Raji (cell line): ENCODE data around the gene SHOX.

Experiments
- POLR2A ChIP-seq: IDR thresholded peaks from 2 replicates; pipeline ENCODE4 v1.6.1; 2011; ENCODE audit warnings: low read depth, low read length, control low read depth; ENCODE audit not compliant: insufficient read depth

The SHOX gene

GRCh38 chrX:633985-634958 lies 3.7 kb downstream of the SHOX start:
- TF ChIP-seq POLR2A: no peak

DNA sequence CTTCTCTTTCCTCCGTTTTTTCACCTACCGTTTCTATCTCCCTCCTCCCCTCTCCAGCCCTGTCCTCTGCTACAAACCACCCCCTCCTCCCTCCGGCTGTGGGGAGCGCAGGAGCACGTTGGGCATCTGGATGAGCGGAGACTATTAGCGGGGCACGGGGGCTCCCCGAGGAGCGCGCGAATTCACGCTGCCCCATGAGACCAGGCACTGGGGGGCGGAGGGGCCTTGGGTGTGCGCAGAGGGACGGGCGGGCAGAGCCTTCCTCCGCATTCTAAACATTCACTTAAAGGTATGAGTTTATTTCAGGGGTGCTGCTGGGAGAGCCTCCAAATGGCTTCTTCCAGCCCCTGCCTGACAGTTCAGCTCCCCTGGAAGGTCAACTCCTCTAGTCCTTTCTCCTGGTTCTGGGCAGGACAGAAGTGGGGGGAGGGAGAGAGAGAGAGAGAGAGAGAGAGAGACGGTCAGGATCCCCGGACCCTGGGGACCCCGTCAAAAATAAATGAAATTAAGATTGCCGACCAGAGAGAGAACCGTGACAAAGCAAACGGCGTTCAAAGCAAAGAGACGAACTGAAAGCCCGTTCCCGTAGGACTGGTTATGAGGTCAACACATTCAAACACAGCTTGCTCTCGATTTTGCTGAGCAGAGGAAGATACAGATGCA lies 5.0 kb downstream of the SHOX start:
- no peak for TF ChIP-seq POLR2A

DNA sequence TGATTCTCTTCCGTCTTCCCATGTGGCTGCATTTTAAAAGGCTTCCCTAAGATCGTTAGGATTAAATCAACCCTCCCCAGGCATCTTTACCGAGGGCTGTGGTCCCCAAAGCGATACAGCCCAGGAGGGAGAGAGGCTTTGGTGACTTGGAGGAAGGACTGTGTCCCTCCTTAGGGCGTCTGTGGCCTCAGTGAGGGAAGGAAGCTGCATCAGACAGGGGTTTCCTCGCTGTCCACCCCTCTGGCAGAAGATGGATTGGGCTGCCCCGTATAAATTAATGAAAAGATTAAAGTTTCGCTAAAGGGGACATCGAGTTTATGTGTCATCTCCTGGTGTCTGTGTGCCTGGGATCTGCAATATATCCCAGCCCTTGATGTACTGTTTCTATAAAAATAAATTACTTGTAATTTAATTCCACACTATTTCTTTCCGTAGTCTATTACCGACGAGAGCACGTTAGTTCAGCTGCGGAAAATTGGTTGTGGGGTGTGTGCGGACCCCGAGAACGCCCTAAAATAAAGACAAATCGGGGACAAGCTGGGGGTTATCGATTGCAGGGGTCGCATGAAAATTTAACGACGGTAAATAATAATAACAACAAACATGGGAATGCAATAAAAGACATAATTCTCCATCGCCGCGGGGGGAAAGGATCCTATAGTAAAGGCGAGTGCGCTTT lies 6.5 kb downstream of the SHOX start:
- TF ChIP-seq POLR2A: no peak

DNA sequence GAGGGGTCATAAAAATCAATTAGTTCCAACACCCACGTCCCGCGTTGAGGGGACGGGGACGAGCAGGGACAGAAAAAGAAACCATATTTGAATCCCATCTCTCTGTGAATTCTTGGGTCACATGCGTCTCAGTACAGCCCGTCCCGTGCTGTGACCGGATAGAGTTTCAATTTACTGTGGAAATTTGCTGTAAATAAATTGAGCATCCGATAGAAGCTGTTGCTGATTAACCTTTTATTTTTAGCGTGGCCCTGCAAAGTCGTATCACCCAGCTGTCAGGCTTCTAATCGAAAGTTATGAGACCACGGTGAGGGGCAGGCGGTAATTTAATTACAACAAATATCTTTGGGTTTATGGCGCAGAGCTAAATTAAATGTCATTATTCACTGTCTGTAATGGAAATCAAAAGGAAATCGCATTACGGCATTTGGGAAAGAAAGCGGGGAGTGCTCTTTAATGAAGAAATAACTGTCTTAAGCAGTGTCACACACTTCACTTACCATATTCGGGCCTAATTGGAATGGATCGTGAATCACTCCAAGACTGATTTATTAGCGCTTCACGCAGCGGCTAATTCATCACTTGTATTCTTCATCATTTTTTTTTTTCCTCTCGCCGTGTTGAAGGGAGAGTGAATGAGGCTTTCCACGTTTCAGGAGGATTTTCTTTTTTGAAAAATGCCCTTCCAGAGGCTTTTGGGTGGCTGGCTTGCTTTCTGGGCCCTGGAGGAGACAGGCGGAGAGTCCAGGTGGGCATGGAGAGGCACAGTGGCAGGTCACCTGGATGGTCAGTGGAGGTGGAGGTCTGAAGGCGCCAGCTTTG lies 7.3 kb downstream of the SHOX start:
- no peak for TF ChIP-seq POLR2A

GRCh38 chrX:638482-639131 lies 8.0 kb downstream of the SHOX start:
- no peak for TF ChIP-seq POLR2A

GRCh38 chrX:639151-639550 lies 8.6 kb downstream of the SHOX start:
- no peak for TF ChIP-seq POLR2A

DNA sequence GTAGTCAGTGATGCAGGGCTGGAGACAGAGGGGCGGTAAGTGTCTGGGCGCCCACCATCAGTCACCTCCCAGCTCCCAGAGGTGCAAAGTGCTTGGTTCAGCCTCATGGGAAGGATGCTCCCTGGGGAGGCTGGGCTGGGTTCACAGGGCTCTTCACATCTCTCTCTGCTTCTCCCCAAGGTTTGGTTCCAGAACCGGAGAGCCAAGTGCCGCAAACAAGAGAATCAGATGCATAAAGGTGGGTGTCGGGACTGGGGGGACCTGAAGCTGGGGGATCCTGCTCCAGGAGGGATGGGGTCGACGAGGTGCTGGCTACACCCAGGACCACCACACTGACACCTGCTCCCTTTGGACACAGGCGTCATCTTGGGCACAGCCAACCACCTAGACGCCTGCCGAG lies 10.1 kb downstream of the SHOX start:
- TF ChIP-seq POLR2A: no peak

DNA sequence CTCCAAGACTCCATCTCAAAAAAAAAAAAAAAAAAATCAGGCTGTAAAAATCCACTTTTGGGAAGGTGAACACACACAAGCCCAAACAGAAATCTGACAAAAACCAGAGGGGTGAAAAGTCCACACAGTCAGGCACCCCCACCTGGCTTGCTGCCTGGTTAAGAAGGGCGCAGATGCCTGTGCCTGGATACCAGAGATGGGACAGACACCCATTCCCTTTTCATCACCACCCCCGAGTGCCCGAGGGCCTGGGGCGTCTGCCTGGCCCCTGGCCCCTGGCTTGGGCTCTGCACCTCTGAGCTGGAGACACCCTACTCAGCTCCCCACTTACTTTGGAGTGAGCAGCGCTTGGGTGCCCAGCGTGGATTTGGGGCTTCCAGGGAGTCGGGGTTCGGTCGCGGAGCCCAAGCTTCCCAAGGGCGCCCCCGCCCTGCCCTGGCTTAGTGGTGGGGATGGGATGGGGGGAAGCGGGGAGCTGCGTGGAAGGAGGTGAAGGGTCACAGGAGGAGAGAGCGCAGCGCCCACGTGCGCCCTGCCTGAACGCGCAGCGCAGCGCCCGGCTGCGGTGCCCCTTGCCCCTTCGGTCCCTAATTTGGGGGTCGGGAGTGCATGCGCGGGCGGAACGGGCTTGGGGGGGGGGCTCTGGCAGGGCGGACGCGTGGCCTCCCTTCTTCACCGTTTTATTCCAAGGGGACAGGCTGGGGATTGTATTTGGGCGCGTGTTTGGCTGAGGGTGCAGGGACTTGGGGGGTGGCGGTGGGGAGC lies 11.3 kb downstream of the SHOX start:
- no peak for TF ChIP-seq POLR2A

DNA sequence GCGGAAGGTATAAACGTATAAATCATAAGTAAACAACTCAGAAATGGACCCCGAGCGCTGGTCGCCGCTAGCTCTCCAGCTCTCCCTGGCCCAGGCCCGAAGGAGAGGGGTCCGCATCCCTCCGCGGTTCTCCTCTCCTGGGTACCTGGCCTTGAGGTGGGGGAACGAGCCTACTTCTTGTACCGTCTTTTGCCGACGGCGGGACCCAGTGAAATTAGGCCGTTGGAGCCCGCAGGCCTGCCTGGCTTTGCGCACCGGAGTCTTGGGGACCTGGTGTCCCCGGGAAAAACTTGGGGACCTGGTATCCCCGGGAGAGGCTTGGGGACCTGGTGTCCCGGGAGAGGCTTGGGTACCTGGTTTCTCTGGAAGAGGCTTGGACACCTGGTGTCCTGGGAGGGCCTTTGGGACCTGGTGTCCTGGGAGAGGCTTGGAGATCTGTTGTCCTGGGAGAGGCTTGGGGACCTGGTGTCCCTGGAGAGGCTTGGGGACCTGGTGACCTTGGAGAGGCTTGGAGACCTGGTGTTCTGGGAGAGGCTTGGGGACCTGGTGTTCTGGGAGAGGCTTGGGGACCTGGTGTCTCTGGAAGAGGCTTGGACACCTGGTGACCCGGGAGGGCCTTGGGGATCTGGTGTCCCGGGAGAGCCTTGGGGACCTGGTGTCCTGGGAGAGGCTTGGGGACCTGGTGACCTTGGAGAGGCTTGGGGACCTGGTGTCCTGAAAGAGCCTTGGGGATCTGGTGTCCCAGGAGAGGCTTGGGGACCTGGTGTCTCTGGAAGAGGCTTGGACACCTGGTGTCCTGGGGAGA lies 12.0 kb downstream of the SHOX start:
- TF ChIP-seq POLR2A: no peak

GRCh38 chrX:643241-643595 lies 12.6 kb downstream of the SHOX start:
- no peak for TF ChIP-seq POLR2A

GRCh38 chrX:643911-644303 lies 13.3 kb downstream of the SHOX start:
- no peak for TF ChIP-seq POLR2A

DNA sequence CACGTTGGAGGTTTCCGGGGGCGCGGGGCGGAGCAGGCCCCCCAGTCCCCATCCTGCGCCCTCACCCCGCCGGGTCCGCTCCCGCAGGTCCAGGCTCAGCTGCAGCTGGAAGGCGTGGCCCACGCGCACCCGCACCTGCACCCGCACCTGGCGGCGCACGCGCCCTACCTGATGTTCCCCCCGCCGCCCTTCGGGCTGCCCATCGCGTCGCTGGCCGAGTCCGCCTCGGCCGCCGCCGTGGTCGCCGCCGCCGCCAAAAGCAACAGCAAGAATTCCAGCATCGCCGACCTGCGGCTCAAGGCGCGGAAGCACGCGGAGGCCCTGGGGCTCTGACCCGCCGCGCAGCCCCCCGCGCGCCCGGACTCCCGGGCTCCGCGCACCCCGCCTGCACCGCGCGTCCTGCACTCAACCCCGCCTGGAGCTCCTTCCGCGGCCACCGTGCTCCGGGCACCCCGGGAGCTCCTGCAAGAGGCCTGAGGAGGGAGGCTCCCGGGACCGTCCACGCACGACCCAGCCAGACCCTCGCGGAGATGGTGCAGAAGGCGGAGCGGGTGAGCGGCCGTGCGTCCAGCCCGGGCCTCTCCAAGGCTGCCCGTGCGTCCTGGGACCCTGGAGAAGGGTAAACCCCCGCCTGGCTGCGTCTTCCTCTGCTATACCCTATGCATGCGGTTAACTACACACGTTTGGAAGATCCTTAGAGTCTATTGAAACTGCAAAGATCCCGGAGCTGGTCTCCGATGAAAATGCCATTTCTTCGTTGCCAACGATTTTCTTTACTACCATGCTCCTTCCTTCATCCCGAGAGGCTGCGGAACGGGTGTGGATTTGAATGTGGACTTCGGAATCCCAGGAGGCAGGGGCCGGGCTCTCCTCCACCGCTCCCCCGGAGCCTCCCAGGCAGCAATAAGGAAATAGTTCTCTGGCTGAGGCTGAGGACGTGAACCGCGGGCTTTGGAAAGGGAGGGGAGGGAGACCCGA lies 14.0 kb downstream of the SHOX start:
- no peak for TF ChIP-seq POLR2A
